Neural cell (in vitro differentiated cells): ENCODE results near the gene ALOX12.

ENCODE experiments used
- EP300 ChIP-seq: fragments of 450-650 bp; conservative IDR thresholded peaks from 2 replicates; pipeline ENCODE4 v1.6.1; 2014; ENCODE audit warnings: antibody characterized with exemption, mild to moderate bottlenecking, moderate library complexity; ENCODE audit not compliant: poor library complexity, severe bottlenecking
- EZH2 ChIP-seq: fragments of 200-600, 300-800 bp; shearing (Covaris generic), sonication (generic); IDR thresholded peaks from 2 replicates; pipeline ENCODE4 v1.6.1; 2014; ENCODE audit warnings: antibody characterized with exemption, low read length, borderline replicate concordance, mild to moderate bottlenecking; ENCODE audit not compliant: insufficient read depth, poor library complexity, severe bottlenecking
- MXI1 ChIP-seq: fragments of 450-650 bp; conservative IDR thresholded peaks from 2 replicates; pipeline ENCODE4 v1.6.1; 2014; ENCODE audit warnings: antibody characterized with exemption, mild to moderate bottlenecking; ENCODE audit not compliant: poor library complexity, severe bottlenecking
- POLR2AphosphoS5 ChIP-seq: IDR thresholded peaks from 2 replicates; pipeline ENCODE4 v1.6.1; 2012
- RAD21 ChIP-seq: fragments of 450-650 bp; conservative IDR thresholded peaks from 2 replicates; pipeline ENCODE4 v1.6.1; 2014; ENCODE audit warnings: antibody characterized with exemption, mild to moderate bottlenecking, moderate library complexity
- SMC3 ChIP-seq: fragments of 450-650 bp; conservative IDR thresholded peaks from 2 replicates; pipeline ENCODE4 v1.6.1; 2014; ENCODE audit warnings: antibody characterized with exemption, mild to moderate bottlenecking, moderate library complexity; ENCODE audit not compliant: poor library complexity
- TAF1 ChIP-seq: IDR thresholded peaks from 2 replicates; pipeline ENCODE4 v1.6.1; 2012; ENCODE audit warnings: low read depth
- TF ChIP-seq, protein P1 (sequence below): fragments of 450-650 bp; IDR thresholded peaks from 2 replicates; pipeline ENCODE4 v1.5.1; 2014; ENCODE audit warnings: antibody characterized with exemption, mild to moderate bottlenecking, moderate library complexity; ENCODE audit not compliant: poor library complexity, severe bottlenecking
- TF ChIP-seq, protein P2 (sequence below): IDR thresholded peaks from 2 replicates; pipeline ENCODE4 v1.6.1; 2012; ENCODE audit warnings: borderline replicate concordance

DNA sequence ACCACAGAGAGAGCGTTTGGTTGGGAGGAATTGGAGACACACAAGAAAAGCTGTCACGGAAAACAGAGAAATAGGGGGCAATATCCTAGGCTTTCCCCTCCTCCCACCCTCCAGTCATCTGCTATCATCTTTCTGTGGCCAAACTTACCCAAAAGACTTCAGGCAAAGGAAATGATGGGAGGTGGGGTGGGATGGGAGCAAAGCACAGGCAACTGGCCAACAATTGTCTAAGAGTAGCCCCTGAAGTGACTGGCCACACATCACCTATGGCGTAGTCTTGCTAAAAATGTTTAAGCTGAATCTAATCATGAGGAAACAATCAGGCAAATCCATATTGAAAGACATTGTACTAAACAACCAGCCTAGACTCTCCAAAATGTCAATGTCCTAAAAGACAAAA is 46.9 kb upstream of the ALOX12 start:
- TF ChIP-seq TAF1 (no peak), POLR2AphosphoS5 (no peak), EP300 (no peak), MXI1 (no peak), SMC3 (no peak), EZH2 (no peak), RAD21 (no peak)
- TF ChIP-seq, protein P1, sequence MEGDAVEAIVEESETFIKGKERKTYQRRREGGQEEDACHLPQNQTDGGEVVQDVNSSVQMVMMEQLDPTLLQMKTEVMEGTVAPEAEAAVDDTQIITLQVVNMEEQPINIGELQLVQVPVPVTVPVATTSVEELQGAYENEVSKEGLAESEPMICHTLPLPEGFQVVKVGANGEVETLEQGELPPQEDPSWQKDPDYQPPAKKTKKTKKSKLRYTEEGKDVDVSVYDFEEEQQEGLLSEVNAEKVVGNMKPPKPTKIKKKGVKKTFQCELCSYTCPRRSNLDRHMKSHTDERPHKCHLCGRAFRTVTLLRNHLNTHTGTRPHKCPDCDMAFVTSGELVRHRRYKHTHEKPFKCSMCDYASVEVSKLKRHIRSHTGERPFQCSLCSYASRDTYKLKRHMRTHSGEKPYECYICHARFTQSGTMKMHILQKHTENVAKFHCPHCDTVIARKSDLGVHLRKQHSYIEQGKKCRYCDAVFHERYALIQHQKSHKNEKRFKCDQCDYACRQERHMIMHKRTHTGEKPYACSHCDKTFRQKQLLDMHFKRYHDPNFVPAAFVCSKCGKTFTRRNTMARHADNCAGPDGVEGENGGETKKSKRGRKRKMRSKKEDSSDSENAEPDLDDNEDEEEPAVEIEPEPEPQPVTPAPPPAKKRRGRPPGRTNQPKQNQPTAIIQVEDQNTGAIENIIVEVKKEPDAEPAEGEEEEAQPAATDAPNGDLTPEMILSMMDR, result no peak
- TF ChIP-seq, protein P2, sequence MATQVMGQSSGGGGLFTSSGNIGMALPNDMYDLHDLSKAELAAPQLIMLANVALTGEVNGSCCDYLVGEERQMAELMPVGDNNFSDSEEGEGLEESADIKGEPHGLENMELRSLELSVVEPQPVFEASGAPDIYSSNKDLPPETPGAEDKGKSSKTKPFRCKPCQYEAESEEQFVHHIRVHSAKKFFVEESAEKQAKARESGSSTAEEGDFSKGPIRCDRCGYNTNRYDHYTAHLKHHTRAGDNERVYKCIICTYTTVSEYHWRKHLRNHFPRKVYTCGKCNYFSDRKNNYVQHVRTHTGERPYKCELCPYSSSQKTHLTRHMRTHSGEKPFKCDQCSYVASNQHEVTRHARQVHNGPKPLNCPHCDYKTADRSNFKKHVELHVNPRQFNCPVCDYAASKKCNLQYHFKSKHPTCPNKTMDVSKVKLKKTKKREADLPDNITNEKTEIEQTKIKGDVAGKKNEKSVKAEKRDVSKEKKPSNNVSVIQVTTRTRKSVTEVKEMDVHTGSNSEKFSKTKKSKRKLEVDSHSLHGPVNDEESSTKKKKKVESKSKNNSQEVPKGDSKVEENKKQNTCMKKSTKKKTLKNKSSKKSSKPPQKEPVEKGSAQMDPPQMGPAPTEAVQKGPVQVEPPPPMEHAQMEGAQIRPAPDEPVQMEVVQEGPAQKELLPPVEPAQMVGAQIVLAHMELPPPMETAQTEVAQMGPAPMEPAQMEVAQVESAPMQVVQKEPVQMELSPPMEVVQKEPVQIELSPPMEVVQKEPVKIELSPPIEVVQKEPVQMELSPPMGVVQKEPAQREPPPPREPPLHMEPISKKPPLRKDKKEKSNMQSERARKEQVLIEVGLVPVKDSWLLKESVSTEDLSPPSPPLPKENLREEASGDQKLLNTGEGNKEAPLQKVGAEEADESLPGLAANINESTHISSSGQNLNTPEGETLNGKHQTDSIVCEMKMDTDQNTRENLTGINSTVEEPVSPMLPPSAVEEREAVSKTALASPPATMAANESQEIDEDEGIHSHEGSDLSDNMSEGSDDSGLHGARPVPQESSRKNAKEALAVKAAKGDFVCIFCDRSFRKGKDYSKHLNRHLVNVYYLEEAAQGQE, result no peak
